Omental fat pad (tissue), 4 donors: Measurements from ENCODE around the gene SYNGR2. TPM values are rescaled to one million over a fixed set of nuclear protein-coding genes. Genes with fewer than 3 reads are reported as not detected.
"Not testable (repeated sequence)": the region's sequence is repeated elsewhere in the genome, so short reads cannot be mapped to it uniquely, and the experiment has no call there.

Source experiments
- ATAC-seq: fragments of 150-250 bp; one replicate; pipeline ENCODE4 v1.9.1; 2016; ENCODE audit warnings: mild to moderate bottlenecking, moderate library complexity; ENCODE audit not compliant: low FRiP score
- DNase-seq: peaks from one replicate; pipeline ENCODE4 v3.0.0-alpha.2; 2019; ENCODE audit warnings: low spot score
- CTCF ChIP-seq, 3 donors: fragments of 450-650 bp; IDR thresholded peaks; one replicate each; pipeline ENCODE4 v1.5.1; 2016 to 2017; ENCODE audit warnings: antibody characterized with exemption in 3 of 3, mild to moderate bottlenecking in 3 of 3, moderate library complexity in 2 of 3
- total RNA-seq, 4 donors: library from RNA; depleted of rRNA; stranded (reverse); fragments of >200 nt; gene quantifications; one replicate each; pipeline ENCODE4 v1.1.0, GENCODE V29; 2016

SYNGR2 gene
- total RNA-seq, 4 donors from 2014 or later = 24.3 to 80.6 (median 52.4) TPM

DNA sequence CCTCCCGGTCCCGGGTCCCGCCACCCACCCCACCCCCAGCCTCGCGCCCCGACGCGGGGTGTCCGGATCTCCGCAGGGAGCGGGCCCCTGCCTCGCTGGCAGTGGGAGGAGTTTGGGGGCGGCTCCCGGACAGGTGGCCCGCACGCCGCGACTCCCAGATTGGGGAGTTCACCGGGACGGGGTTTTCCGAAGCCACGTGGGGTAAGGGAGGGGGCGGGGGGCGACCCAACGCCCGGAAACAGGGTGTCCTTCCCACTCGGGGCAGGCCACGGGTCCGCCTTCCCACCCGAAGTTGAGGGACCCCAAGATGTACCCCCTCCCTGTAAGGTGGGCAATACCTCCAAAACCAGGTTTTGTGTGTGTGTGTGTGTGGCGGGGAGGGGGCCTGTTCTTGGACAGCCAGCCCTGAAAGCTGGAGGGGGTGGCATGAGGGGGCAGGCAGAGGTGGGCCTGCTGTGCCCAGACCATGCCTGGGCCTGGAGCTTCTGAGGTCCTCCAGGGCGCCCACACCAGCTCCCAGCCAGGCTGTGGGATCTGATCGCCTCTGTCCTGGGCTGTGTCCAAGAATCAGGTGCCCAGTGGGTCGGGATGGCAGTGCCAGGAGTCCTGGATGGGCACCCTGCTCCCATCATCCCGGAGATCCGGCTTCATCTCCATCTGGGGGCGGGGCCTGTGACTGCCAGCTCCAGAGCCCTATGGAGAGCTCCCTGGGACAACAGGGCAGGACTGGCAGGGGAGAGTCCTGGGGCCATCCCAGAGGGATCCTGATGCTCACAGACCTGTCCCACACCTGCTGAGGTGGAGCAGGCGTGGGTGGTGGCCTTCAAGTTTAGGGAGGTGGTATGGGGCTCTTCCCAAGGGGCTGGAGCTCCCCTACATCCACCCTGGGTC is 767 bp downstream of the SYNGR2 start:
- peak; percentile 37 for ATAC-seq
- no peak for DNase-seq
- no peak for TF ChIP-seq CTCF (IDR thresholded peaks at IDR 0.05)

GRCh38 chr17:78170692-78171590 is 2.6 kb downstream of the SYNGR2 start:
- no peak for TF ChIP-seq CTCF (IDR thresholded peaks at IDR 0.05)
- ATAC-seq = no peak
- no peak for DNase-seq

- ATAC-seq, DNase-seq: not testable (repeated sequence)
Observed at GRCh38 chr17:78171591-78172248, 3.3 kb downstream of the SYNGR2 start.

DNA sequence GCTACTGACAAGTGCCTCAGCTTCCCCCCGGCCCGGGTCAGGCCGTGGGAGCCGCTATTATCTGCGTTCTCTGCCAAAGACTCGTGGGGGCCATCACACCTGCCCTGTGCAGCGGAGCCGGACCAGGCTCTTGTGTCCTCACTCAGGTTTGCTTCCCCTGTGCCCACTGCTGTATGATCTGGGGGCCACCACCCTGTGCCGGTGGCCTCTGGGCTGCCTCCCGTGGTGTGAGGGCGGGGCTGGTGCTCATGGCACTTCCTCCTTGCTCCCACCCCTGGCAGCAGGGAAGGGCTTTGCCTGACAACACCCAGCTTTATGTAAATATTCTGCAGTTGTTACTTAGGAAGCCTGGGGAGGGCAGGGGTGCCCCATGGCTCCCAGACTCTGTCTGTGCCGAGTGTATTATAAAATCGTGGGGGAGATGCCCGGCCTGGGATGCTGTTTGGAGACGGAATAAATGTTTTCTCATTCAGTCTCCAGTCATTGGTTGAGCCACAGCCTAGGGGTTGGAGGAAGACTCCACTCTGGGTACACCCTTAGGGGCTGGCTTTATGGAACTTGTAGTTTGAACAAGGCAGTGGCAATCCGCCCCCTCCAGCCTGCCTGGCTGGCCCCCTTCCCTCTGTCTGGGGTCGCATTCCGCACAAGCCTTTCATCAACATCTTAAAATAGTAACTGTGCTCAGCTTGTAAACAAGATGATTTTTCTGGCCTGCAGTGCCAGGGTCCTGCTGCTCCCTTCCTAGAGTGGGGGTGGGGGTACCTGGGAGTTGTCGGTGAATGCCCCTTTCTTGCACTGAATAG is 4.1 kb downstream of the SYNGR2 start:
- ATAC-seq (no peak), DNase-seq (no peak)

DNA sequence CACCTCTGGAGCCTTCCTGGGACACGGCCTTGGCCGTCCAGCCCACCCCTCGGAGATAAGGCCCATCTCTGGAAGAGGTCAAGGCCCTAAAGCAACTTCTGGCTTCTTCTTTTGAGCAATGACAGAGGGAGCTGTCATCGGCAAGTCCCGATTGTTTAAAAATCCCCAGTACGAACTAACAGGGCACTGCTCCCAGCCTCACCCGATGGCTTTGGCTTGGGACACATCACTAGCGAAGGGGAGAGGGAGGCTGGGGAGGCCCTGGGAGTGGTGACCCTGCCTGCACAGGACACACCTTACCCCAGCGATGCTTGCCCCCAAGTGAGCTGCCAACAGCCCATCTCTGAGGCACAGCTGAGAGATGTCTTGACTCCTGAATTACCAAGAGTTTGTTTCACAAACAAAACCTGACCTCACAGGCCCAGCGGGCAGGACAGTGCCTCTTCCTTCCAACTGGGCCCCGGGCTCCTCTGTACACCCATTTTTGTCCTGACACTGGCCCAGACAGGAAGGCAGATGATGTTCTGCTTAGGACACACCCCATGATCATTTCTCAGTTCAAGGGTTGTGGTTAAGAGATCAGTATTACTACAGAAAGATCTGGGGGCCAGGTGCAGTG is 4.8 kb downstream of the SYNGR2 start:
- DNase-seq = no peak
- no peak for ATAC-seq
- no peak for TF ChIP-seq CTCF (IDR thresholded peaks at IDR 0.05)

More for the DNA sequence above, 4.1 kb downstream of the SYNGR2 start:
- TF ChIP-seq CTCF (IDR thresholded peaks at IDR 0.05) = no peak

DNA sequence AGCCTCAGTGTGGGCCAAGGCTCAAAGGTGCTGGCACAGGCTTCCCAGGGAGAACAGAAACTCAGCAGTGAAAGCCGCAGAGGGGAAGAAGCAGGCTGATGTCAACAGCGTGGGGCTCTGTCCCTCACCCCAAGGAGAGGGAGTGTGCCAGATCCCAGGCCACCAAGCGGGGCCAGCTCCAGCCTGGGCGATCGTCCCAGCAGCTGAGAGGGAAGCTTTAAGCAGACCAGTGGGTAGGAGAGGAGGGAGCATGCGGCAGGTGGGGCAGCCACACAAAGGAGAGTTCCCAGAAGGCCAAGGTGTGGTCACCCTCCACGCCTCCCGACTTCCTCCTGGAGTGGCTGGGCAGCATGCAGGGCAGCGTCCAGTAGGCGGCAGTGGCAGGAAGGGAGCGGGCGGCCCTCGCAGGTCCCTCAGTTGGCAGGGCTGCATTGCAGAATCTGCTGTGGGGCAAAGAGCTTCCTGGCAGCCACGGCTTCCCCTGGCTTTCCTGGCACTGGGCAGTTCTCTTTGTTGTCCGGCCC is 6.0 kb downstream of the SYNGR2 start:
- peak in 1 of 3 donors; percentile 8 for TF ChIP-seq CTCF (IDR thresholded peaks at IDR 0.05)
- peak; percentile 38 for ATAC-seq
- DNase-seq = peak; percentile 35
